Renal pelvis (tissue), 4 donors: ENCODE data around the gene CPLX1. TPM values are rescaled to one million over a fixed set of nuclear protein-coding genes. Genes with fewer than 3 reads are reported as not detected.
"Not testable (repeated sequence)": the region's sequence is repeated elsewhere in the genome, so short reads cannot be mapped to it uniquely, and the experiment has no call there.

Experiments used
- DNase-seq: peaks from one replicate; pipeline ENCODE4 v3.0.0-alpha.2; 2013
- polyA plus RNA-seq, 3 donors: library from polyadenylated mRNA; unstranded; fragments of 120-200 nt; gene quantifications; one replicate each; pipeline ENCODE4 v1.2.1, GENCODE V29; 2013; ENCODE audit not compliant: insufficient read length in 3 of 3

CPLX1 gene
- polyA plus RNA-seq, 3 donors = 3.0 to 3.5 (median 3.1) TPM

GRCh38 chr4:821181-821591 lies 4.7 kb downstream of the CPLX1 start:
- no peak for DNase-seq

- DNase-seq = no peak
Observed at GRCh38 chr4:820230-821172, 5.4 kb downstream of the CPLX1 start.

- DNase-seq = no peak
Observed at GRCh38 chr4:819401-820229, 6.3 kb downstream of the CPLX1 start.

- DNase-seq = no peak
Observed at GRCh38 chr4:818106-818921, 7.6 kb downstream of the CPLX1 start.

DNA sequence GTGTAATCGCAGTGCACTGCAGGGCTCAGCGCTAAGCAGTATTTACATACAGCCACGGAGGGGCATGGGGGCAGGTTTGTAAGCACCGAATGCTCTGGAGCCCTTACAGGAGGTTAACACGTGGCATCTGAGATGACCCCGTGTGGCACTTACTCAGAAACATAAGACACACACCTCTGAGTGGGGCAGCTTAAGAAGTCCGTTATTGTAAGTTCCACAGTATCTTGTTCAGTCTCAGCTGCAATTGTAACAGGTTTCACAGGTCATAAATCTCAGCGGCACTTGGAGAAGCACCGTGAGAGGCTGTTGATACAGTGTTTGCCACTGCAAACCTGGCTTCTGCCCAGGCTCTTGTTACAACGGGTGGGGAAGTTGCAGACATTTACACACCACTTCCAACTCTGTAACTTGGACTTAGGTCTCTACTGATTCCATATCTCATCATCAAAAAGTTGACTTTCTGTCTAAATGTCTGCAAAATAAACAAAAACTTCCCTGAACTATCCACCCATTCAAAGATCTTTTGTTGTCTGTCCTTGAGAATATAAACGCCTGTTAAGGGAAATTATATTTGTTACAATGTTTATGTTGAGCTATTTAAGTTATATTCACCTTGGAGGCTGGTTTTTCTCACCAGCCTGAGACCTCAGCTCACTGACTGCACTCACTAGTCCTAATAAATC lies 10.3 kb downstream of the CPLX1 start:
- peak; percentile 81 for DNase-seq

- no peak for DNase-seq
Observed at GRCh38 chr4:814312-814850, 11.5 kb downstream of the CPLX1 start.

- DNase-seq = no peak
Observed at GRCh38 chr4:813900-814299, 12.0 kb downstream of the CPLX1 start.

GRCh38 chr4:808860-809570 lies 16.9 kb downstream of the CPLX1 start:
- no peak for DNase-seq

DNA sequence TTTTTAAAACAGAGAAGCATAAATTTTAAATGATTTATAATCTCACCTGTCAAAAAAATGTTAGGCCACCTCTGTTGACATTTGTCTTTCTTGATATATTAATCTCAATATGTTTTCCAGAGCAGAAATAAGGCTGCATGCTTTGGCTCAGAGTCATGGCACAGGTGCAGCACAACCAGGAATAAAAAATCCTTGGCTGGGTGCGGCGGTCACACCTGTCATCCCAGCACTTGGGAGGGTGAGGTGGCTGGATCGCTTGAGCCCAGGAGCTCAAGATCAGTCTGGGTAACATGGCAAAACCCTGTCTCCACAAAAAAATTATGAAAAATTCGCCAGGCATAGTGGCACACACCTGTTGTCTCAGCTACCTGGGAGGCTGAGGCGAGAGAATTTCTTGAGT lies 18.1 kb downstream of the CPLX1 start:
- DNase-seq = no peak

DNA sequence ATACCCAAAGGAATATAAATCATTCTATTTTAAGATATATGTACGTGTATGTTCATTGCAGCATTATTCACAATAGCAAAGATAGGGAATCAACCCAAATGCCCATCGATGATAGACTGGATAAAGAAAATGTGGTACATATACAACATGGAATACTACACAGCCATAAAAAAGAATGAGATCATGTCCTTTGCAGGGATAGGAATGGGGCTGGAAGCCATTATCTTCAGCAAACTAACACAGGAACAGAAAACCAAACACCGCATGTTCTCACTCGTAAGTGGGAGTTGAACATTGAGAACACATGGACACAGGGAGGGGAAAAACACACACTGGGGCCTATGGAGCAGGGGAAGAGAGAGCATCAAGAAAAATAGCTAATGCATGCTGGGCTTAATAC lies 18.9 kb downstream of the CPLX1 start:
- DNase-seq = not testable (repeated sequence)

GRCh38 chr4:804804-805203 lies 21.1 kb downstream of the CPLX1 start:
- no peak for DNase-seq

- no peak for DNase-seq
Observed at GRCh38 chr4:803884-804283, 22.0 kb downstream of the CPLX1 start.

DNA sequence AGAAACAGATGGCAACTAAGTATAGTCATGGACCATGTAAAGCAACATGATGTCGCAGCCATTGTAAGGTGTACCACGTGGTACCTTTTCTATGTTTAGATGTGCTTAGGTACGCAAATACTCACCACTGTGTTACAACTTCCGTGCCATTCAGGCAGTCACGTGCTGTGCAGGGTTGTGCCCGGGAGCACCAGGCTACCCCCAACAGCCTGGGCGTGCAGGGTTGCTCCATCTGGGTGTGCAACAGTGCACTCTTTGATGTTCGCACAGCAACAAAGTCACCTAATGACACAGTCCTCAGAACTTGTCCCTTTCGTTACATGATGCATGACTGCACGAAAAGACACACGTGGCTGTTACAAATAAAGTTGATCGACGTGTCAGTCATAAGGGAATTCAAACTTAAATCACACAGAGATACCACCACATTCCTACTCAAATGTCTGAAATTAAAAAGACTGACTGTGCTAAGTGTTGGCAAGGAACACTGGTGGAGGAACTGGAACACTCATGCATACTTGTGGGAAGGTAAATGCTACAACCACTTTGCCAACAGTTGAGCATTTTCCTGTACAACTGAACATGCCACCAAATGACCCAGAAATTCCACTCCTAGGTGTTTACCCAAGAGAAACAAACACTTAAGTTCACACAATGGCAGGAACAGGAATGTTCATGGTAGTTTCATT lies 24.3 kb downstream of the CPLX1 start:
- no peak for DNase-seq

DNA sequence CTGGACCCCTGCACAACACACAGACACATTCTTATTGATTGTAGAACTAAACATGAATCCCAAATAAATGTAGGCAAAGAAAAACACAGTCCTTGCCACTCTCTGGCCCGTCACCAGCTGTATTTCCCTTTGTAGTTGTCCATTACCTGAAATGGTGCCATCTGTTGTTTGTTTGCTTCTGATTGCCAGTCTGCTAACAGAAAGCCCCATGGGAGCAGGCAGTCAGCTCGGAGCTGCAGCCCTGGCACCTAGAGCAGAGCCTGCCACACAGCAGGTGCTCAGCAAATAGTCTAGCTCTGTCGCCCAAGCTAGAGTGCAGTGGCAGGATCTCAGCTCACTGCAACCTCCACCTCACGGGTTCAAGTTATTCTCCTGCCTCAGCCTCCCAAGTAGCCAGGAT lies 28.9 kb downstream of the CPLX1 start:
- DNase-seq = no peak

GRCh38 chr4:796206-796605 lies 29.7 kb downstream of the CPLX1 start:
- DNase-seq = no peak

DNA sequence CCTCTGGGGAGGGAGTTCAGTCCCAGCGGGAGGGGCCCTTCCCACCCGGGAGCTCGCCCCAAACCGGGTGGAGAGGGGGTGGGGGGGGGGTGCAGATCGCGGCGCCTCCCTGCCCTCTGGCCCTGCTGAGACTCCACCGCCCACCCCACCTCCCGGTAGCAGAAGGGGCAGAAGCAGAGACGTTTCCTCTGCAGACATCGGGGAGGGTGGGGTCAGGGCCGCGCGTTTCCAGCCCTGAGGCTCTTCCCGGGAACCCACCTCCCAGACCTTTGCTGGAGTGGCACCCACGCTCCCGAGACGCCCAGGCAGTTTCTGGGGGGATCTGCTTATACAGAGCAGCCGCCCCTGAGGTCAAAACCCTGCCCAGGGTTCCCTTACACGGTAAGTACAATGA lies 30.2 kb downstream of the CPLX1 start:
- DNase-seq = no peak

DNA sequence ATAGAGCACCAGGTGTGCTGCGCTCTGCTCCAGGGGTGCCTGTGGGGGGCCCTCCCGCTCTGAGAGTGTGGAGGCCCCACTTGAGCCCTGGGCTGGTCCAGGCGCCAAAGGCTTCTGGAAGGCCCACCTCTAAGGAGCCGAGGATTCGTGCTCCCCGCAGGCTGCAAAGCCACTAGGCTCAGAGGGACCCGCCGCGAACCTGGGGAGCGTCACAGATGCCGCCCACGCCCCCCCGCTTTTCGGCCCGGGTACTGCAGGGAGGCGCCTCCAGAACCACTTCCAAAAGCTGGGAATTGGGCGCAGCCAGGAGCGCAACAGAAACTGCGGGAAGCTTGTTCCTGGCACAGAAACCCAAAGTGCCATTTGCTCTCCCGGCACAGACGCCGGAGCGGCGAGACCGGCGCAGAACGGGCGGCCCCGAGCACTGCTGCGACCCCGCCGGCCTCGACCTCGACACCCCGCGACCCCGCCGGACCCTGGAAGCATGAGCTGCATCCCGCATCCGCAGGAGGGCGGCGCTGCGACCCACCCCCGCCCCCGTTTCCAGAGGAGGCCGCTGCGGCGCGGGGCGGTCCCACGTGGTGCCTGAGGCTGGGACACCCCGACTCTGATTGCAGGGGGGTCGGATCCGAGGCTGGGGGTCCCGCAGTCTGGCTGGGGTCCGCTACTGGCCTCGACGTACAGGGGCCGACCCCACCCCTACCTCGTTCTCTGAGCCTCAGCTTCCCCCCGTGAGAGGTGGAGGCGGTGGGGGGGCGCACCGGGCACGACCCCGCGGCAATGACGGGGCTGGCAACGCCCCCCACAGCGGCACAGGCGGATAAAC lies 30.8 kb downstream of the CPLX1 start:
- no peak for DNase-seq

GRCh38 chr4:793941-794621 lies 31.8 kb downstream of the CPLX1 start:
- DNase-seq = no peak
